ENCODE data around the gene IMMP2L.

- no peak for TF ChIP-seq CTCF (optimal IDR thresholded peaks at IDR 0.05 in 1 of 3, IDR thresholded peaks at IDR 0.05 in 1 of 3, conservative IDR thresholded peaks at IDR 0.05 in 1 of 3; ENCODE audit: extremely low read depth in 1 of 3, insufficient read depth in 2 of 3, low read length in 3 of 3)
- TF ChIP-seq EZH2 (IDR thresholded peaks at IDR 0.05; ENCODE audit: low read length), result no peak
Observed at GRCh38 chr7:110675383-110676103, 886.7 kb downstream of the IMMP2L start.

Data from keratinocyte (primary cell).